Measurements from ENCODE around the gene DYRK1B.

Gene DYRK1B

DNA sequence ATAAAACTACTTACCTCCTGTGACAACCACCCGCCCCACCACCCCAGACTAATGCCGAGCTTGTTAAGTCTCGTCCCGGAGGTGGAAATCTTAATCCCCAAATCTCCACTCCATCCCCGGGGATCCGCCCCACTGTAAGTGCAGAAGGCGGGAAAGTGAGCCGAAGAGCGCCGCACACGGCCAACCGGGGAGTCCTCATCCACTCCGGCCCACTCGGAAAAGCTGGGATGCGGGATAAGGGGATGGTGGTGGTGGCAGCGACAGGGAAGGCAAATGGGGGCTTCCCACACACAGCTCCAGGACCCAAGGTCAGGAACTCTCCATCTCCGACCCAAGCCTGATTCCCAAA, 11.6 kb upstream of the DYRK1B start:
- TF ChIP-seq FOXP2 (optimal IDR thresholded peaks at IDR 0.05; ENCODE audit: borderline replicate concordance, extremely low read depth, extremely low read length, insufficient read depth) (no peak), SIN3A (IDR thresholded peaks at IDR 0.05; ENCODE audit: borderline replicate concordance, insufficient read depth, low read length) (no peak), POLR2AphosphoS5 (IDR thresholded peaks at IDR 0.05; ENCODE audit: low read depth, low read length) (no peak), TAF1 (IDR thresholded peaks at IDR 0.05; ENCODE audit: borderline replicate concordance, insufficient read depth, low read length) (no peak)
- TF ChIP-seq, protein P1, sequence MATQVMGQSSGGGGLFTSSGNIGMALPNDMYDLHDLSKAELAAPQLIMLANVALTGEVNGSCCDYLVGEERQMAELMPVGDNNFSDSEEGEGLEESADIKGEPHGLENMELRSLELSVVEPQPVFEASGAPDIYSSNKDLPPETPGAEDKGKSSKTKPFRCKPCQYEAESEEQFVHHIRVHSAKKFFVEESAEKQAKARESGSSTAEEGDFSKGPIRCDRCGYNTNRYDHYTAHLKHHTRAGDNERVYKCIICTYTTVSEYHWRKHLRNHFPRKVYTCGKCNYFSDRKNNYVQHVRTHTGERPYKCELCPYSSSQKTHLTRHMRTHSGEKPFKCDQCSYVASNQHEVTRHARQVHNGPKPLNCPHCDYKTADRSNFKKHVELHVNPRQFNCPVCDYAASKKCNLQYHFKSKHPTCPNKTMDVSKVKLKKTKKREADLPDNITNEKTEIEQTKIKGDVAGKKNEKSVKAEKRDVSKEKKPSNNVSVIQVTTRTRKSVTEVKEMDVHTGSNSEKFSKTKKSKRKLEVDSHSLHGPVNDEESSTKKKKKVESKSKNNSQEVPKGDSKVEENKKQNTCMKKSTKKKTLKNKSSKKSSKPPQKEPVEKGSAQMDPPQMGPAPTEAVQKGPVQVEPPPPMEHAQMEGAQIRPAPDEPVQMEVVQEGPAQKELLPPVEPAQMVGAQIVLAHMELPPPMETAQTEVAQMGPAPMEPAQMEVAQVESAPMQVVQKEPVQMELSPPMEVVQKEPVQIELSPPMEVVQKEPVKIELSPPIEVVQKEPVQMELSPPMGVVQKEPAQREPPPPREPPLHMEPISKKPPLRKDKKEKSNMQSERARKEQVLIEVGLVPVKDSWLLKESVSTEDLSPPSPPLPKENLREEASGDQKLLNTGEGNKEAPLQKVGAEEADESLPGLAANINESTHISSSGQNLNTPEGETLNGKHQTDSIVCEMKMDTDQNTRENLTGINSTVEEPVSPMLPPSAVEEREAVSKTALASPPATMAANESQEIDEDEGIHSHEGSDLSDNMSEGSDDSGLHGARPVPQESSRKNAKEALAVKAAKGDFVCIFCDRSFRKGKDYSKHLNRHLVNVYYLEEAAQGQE (IDR thresholded peaks at IDR 0.05; ENCODE audit: insufficient read depth in 1 of 2, low read depth in 2 of 2, low read length in 2 of 2), result no peak

DNA sequence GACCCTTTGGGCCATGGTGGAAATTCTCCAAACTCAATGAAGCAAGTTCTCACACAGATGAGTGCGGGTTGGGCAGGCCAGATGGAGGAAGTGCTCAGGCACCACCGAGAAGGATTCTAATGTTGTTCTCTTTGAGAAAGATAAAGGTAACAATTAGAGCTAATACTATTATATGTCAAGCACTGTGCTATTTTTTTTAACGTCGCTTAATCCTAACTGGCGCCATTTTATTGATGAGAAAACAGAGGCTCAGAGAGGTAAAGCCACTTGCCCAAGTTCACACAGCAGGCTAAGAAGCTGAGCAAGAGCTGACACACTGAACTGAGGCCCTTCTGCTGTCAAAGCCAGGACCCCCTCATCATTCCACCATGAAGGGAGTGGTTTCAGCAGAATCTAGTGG, 11.2 kb upstream of the DYRK1B start:
- TF ChIP-seq SIN3A (IDR thresholded peaks at IDR 0.05; ENCODE audit: borderline replicate concordance, insufficient read depth, low read length), result no peak
- TF ChIP-seq FOXP2 (optimal IDR thresholded peaks at IDR 0.05; ENCODE audit: borderline replicate concordance, extremely low read depth, extremely low read length, insufficient read depth), result no peak
- TF ChIP-seq POLR2AphosphoS5 (IDR thresholded peaks at IDR 0.05; ENCODE audit: low read depth, low read length), result no peak
- no peak for TF ChIP-seq TAF1 (IDR thresholded peaks at IDR 0.05; ENCODE audit: borderline replicate concordance, insufficient read depth, low read length)
- TF ChIP-seq, protein P1 (IDR thresholded peaks at IDR 0.05; ENCODE audit: insufficient read depth in 1 of 2, low read depth in 2 of 2, low read length in 2 of 2), result no peak

- no peak for TF ChIP-seq POLR2AphosphoS5 (IDR thresholded peaks at IDR 0.05; ENCODE audit: low read depth, low read length)
- TF ChIP-seq, protein P1 (IDR thresholded peaks at IDR 0.05; ENCODE audit: insufficient read depth in 1 of 2, low read depth in 2 of 2, low read length in 2 of 2), result no peak
- TF ChIP-seq FOXP2 (optimal IDR thresholded peaks at IDR 0.05; ENCODE audit: borderline replicate concordance, extremely low read depth, extremely low read length, insufficient read depth), result no peak
- TF ChIP-seq SIN3A (IDR thresholded peaks at IDR 0.05; ENCODE audit: borderline replicate concordance, insufficient read depth, low read length), result no peak
- TF ChIP-seq TAF1 (IDR thresholded peaks at IDR 0.05; ENCODE audit: borderline replicate concordance, insufficient read depth, low read length), result no peak
Observed at GRCh38 chr19:39843919-39844793, 10.2 kb upstream of the DYRK1B start.

- TF ChIP-seq POLR2AphosphoS5 (IDR thresholded peaks at IDR 0.05; ENCODE audit: low read depth, low read length) (no peak), SIN3A (IDR thresholded peaks at IDR 0.05; ENCODE audit: borderline replicate concordance, insufficient read depth, low read length) (no peak), TAF1 (IDR thresholded peaks at IDR 0.05; ENCODE audit: borderline replicate concordance, insufficient read depth, low read length) (no peak), FOXP2 (optimal IDR thresholded peaks at IDR 0.05; ENCODE audit: borderline replicate concordance, extremely low read depth, extremely low read length, insufficient read depth) (no peak)
- TF ChIP-seq, protein P1 (IDR thresholded peaks at IDR 0.05; ENCODE audit: insufficient read depth in 1 of 2, low read depth in 2 of 2, low read length in 2 of 2), result no peak
Observed at GRCh38 chr19:39842693-39843435, 8.9 kb upstream of the DYRK1B start.
